Chondrocyte (in vitro differentiated cells): ENCODE data around the gene TRPM4. TPM values are rescaled to one million over a fixed set of nuclear protein-coding genes. Genes with fewer than 3 reads are reported as not detected.
"Not testable (repeated sequence)": the region's sequence is repeated elsewhere in the genome, so short reads cannot be mapped to it uniquely, and the experiment has no call there.

Experiments
- DNase-seq: peaks from one replicate; pipeline ENCODE4 v3.0.0; 2021; ENCODE audit warnings: mixed read lengths, low spot score
- H3K27ac Mint-ChIP-seq: one replicate; pipeline ENCODE4 v1.8.0; 2021; ENCODE audit warnings: mild to moderate bottlenecking, moderate library complexity, mixed read lengths; ENCODE audit not compliant: unreplicated experiment
- H3K27me3 Mint-ChIP-seq: 2 replicates; pipeline ENCODE4 v1.8.0; 2021; ENCODE audit warnings: low read depth, mixed read lengths
- H3K36me3 Mint-ChIP-seq: 2 replicates; pipeline ENCODE4 v1.8.0; 2021; ENCODE audit warnings: low read depth, mixed read lengths
- H3K4me1 Mint-ChIP-seq: 2 replicates; pipeline ENCODE4 v1.8.0; 2021; ENCODE audit warnings: low read depth, mild to moderate bottlenecking, mixed read lengths
- H3K4me3 Mint-ChIP-seq: one replicate; pipeline ENCODE4 v1.8.0; 2021; ENCODE audit warnings: mild to moderate bottlenecking, moderate library complexity, mixed read lengths; ENCODE audit not compliant: unreplicated experiment
- H3K9me3 Mint-ChIP-seq: 2 replicates; pipeline ENCODE4 v1.8.0; 2021; ENCODE audit warnings: low read depth, mixed read lengths
- total RNA-seq: library from RNA; stranded (reverse); gene quantifications from 3 replicates; pipeline ENCODE4 v1.2.1, GENCODE V29; 2021
- TF ChIP-seq, protein P1 (sequence below): fragments of 200-600 bp; sonication (generic); IDR thresholded peaks from 2 replicates; pipeline ENCODE4 v1.5.0; 2021; ENCODE audit warnings: antibody characterized with exemption, mild to moderate bottlenecking, moderate library complexity

TRPM4 gene
- total RNA-seq, 1 donor from 2014 or later = 50.2 TPM

DNA sequence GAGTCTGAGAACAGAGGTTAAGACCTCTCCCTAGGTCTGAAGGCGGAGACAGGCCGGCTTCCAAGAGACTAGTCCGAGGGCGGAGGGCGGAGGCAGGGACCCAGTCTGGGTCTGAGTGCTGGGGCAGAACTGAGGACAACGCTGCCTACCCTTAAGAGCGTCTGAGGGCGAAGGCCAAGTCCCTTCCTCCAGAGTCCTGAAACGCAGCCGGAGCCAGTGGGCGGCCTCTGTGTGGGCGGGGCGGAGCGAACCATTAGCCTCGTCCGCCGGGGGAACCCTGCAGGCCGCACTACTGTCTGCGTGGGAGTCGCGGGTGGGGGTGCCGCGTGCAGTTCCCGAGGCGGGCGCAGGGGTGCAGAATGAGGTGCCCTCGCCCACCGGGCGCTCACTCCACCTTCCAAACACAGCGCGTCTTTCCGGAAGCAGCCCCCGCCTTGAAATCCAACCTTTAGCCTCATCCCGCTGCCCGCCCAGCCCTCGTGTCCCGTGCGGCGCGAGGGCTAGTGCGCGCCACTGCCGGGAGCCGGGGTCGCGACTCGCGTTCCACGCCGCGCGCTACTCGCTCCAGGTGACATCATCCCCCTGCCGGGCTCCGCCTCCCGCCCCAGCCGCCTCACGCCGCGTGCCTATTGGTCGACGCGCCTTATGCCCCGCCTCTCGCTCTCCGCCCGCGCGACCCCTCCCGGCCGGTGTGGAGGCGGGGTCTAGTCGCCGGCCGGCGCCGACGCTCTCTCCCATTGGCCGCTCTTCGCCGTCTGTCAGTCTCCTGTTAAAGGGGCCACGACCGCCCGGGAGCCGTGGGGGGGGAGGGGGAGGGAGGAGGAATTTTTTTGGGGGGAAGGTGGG lies 38.8 kb upstream of the TRPM4 start, which contains the start of gene C19orf73:
Gene C19orf73 (minus strand): TSS at position 579 of the 846 bp plus-strand sequence. CDS start 121 bp downstream, at position 458.
- H3K27ac Mint-ChIP-seq = peak within 1 kb of the TSS; percentile 93
- no peaks in the 10 kb centered on the region for H3K36me3 Mint-ChIP-seq
- peak within 1 kb of the TSS; percentile 83 for H3K4me3 Mint-ChIP-seq
- TF ChIP-seq, protein P1, sequence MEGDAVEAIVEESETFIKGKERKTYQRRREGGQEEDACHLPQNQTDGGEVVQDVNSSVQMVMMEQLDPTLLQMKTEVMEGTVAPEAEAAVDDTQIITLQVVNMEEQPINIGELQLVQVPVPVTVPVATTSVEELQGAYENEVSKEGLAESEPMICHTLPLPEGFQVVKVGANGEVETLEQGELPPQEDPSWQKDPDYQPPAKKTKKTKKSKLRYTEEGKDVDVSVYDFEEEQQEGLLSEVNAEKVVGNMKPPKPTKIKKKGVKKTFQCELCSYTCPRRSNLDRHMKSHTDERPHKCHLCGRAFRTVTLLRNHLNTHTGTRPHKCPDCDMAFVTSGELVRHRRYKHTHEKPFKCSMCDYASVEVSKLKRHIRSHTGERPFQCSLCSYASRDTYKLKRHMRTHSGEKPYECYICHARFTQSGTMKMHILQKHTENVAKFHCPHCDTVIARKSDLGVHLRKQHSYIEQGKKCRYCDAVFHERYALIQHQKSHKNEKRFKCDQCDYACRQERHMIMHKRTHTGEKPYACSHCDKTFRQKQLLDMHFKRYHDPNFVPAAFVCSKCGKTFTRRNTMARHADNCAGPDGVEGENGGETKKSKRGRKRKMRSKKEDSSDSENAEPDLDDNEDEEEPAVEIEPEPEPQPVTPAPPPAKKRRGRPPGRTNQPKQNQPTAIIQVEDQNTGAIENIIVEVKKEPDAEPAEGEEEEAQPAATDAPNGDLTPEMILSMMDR = peak; percentile 43
- H3K4me1 Mint-ChIP-seq = peaks cover 31% of the 10 kb centered on the region
- DNase-seq = peak; percentile 99
- H3K9me3 Mint-ChIP-seq = no peaks in the 10 kb centered on the region
- no peaks in the 10 kb centered on the region for H3K27me3 Mint-ChIP-seq

DNA sequence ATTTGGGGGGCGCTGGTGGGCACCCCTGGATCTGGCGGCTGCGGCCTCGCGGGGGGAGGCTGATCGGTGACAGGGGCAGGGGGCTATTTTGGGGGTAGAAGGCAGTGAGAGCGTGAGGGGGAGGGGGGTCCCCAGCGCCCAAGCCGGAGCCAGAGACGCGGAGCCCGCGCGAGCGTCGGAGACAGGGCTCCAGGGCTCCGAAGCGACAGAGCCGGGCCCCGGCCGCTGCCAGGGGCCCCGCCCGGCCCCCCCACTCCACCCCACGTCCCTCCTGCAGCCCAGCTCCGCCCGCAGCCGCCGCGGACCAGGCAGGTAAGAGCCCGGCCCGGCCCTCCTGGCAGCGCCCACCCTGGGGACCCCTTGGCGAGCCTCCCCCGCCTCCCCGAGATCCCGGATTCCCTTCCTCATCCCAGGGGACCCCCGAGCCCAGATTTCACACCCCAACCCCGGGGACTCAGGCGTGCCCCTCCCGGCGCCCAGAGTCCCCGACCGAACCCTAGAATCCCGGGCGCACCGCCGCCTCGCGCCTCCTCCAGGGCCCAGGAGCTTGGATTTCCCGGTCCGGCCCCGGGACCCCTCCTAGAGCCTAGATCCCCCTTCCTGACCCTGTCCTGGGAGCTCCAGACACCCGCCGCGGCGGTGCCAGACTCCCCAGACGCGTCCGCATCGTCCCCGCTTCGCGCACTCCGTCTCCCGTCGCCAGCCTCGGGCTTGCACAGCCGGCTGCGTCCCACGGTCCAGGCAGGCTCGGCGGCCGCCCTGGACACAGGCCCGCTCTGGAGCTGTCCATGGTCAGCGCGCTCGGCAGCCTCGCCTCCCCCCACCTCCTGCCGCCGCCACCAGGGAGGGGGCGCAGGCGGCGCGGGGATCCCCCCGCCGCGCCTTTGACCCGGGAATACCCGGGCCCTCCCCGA lies 37.9 kb upstream of the TRPM4 start, which contains the start of gene PPFIA3:
Gene PPFIA3 (plus strand): TSS at position 134 of the 914 bp plus-strand sequence. CDS start 8,330 bp downstream, outside the sequence.
- peak within 1 kb of the TSS; percentile 83 for H3K4me3 Mint-ChIP-seq
- H3K9me3 Mint-ChIP-seq = no peaks in the 10 kb centered on the region
- TF ChIP-seq, protein P1 = peak; percentile 16
- peak within 1 kb of the TSS; percentile 93 for H3K27ac Mint-ChIP-seq
- no peaks in the 10 kb centered on the region for H3K27me3 Mint-ChIP-seq
- no peaks in the 10 kb centered on the region for H3K36me3 Mint-ChIP-seq
- no peak for DNase-seq
- peaks cover 27% of the 10 kb centered on the region for H3K4me1 Mint-ChIP-seq

DNA sequence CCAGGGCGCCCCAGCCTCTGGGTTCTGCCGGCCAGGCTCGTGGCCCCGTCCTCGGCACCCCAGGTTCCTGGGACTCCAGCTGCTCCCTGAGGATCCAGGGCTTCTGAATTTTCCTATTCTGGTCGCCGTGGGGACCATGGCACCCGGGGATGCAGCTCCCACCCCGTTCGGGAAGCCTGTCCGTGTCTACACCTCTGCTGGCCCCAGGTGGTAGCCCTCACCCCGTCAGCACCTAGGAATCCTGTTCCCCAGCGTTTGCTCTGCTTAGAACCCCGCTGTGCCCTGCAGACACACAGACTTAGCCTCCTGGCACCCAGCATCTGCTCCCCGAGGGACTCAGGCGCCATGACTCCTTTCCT lies 37.3 kb upstream of the TRPM4 start:
- no peak for DNase-seq
- no peaks in the 10 kb centered on the region for H3K36me3 Mint-ChIP-seq
- peaks cover 23% of the 10 kb centered on the region for H3K4me1 Mint-ChIP-seq
- TF ChIP-seq, protein P1 = no peak
- no peaks in the 10 kb centered on the region for H3K9me3 Mint-ChIP-seq
- no peak overlapping the region for H3K27ac Mint-ChIP-seq
- no peak overlapping the region for H3K4me3 Mint-ChIP-seq
- H3K27me3 Mint-ChIP-seq = no peaks in the 10 kb centered on the region

DNA sequence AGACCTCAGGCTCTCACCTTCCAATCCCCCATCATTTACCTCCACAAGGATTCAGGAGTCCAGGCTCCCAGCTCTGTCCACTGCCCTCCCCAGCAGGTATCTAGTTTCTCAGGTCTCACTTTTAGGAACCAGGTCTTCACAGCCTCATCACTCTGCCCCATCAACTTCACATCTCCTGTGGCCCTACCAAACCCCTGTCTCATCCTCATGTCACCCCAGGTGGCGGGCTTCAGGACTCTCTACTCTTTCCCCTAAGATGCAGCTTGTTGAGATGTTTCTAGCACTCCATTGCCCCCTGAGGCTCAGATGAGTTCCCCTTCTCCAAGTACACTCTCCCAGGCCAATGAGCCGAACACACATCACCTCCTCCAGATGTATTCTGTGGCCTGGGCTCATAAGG lies 36.7 kb upstream of the TRPM4 start:
- Mint-ChIP-seq H3K4me3 (no peak overlapping the region), H3K27ac (no peak overlapping the region), H3K9me3 (no peaks in the 10 kb centered on the region), H3K4me1 (peaks cover 23% of the 10 kb centered on the region), H3K36me3 (no peaks in the 10 kb centered on the region), H3K27me3 (no peaks in the 10 kb centered on the region)
- TF ChIP-seq, protein P1 = no peak
- DNase-seq = no peak

DNA sequence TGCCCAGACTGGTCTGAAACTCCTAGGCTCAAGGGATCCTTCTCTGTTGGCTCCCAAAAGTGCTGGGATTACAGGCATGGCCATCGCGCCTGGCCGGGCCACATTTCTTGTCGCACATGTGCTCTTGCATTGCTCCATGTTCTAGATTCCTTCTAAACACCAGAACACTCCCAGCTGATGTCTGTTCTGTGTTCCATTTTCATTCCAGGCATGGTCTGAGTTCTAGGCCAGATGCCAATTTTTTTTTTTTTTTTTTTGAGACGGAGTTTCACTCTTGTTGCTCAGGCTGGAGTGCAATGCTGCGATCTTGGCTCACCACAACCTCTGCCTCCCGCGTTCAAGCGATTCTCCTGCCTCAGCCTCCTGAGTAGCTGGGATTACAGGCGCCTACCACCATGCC lies 35.8 kb upstream of the TRPM4 start:
- not testable (repeated sequence) for H3K4me3 Mint-ChIP-seq, H3K27me3 Mint-ChIP-seq, H3K36me3 Mint-ChIP-seq, H3K27ac Mint-ChIP-seq, DNase-seq, H3K9me3 Mint-ChIP-seq
- peaks cover 19% of the 10 kb centered on the region for H3K4me1 Mint-ChIP-seq

DNA sequence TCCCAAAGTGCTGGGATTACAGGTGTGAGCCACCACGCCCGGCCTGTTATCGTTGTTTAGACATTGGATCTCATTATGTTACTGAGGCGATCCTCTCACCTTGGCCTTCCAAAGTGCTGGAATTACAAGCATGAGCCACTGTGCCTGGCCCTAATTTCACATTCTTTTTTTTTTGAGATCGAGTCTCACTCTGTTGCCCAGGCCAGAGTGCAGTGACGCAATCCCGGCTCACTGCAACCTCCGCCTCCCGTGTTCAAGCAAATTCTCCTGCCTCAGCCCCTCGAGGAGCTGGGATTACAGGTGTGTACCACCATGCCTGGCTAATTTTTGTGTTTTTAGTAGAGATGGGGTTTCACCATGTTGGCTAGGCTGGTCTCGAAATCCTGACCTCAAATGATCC lies 34.3 kb upstream of the TRPM4 start:
- H3K27me3 Mint-ChIP-seq, H3K27ac Mint-ChIP-seq, DNase-seq, H3K9me3 Mint-ChIP-seq, H3K36me3 Mint-ChIP-seq, H3K4me3 Mint-ChIP-seq: not testable (repeated sequence)
- peaks cover 14% of the 10 kb centered on the region for H3K4me1 Mint-ChIP-seq
